ENCODE results near the gene BCAP31.
"Not testable (repeated sequence)": the region's sequence is repeated elsewhere in the genome, so short reads cannot be mapped to it uniquely, and the experiment has no call there.

BCAP31 gene

GRCh38 chrX:153708415-153708814 lies 15.8 kb downstream of the BCAP31 start:
- no peak for DNase-seq (ENCODE audit: low read depth)

- no peak for DNase-seq (ENCODE audit: low read depth)
Observed at GRCh38 chrX:153707406-153707805, 16.8 kb downstream of the BCAP31 start.

DNA sequence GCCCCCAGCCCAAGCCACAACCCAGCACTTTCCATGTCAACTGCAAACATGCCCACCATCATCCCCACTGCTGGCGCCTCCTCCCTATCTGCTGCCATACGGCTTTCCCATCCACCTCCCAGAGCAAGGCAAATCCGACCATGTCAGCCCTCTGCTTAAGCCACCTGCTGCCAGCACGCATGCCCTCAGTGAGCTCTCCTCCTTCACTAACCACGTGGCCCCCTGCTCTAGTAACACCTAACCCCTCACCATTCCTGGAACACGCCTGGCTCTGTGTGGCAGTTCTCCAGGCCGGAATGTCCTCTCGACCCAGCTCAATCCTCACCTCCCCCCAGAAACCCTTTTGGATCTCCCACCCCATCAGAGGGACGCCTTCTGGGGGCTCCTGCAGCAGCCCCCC lies 17.4 kb downstream of the BCAP31 start:
- no peak for DNase-seq (ENCODE audit: low read depth)

GRCh38 chrX:153705403-153706060 lies 18.7 kb downstream of the BCAP31 start:
- not testable (repeated sequence) for DNase-seq (ENCODE audit: low read depth)

DNA sequence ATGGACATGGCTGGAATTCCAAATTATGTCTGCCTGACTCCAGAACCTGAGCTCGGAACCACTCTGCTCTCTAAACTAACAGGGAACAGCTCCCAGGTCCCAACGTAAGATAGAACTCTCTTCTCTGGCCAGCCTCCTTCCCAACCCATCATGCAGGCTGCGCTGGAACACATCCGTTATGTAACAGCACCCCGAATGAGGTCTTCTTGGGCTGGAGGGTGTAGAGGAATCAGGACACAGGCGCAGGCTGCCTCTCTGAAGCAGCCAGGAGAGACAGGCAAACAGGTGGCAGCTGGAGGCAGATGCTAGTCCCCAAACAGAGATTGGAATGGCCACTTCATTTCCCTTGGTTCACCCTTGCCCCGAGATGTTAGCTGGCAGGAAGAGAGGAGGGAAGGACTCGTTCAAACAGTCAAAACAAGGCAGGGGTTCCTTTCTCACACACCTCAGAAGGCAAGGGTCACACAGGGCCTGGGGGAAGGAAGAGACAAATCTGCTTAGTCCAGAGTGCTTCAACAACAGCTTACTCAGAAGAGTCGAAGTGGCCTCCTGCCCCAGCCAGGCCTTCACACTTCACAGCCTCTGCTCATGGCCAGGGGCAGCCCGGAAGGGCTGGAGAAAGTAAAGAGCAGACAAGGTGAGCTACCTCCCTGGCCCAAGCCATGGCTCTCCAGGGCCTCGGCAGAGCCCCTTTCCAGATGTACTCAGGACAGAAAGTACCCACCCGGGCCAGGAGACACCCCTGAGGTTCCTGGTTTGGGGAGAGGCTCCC lies 19.4 kb downstream of the BCAP31 start:
- not testable (repeated sequence) for DNase-seq (ENCODE audit: low read depth)

- no peak for DNase-seq (ENCODE audit: low read depth)
Observed at GRCh38 chrX:153704021-153704526, 20.1 kb downstream of the BCAP31 start.

DNA sequence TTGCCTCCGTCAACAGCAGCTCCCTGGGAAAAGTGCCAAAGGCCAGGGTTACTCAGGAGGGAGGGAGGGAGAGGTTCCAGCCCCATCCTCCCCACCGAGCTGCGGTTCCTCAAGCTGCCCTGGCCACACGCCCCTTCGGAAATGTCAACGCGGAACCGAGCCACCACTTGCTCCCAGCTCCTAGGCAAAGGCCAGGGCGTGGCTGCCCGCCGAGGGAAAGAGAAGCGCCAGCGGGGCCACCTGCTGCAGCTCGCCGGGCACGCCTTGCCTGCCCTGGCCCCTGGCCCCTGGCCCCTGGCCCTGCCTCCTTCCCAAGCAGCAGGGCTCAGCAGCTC lies 21.2 kb downstream of the BCAP31 start:
- DNase-seq (ENCODE audit: low read depth): no peak

DNA sequence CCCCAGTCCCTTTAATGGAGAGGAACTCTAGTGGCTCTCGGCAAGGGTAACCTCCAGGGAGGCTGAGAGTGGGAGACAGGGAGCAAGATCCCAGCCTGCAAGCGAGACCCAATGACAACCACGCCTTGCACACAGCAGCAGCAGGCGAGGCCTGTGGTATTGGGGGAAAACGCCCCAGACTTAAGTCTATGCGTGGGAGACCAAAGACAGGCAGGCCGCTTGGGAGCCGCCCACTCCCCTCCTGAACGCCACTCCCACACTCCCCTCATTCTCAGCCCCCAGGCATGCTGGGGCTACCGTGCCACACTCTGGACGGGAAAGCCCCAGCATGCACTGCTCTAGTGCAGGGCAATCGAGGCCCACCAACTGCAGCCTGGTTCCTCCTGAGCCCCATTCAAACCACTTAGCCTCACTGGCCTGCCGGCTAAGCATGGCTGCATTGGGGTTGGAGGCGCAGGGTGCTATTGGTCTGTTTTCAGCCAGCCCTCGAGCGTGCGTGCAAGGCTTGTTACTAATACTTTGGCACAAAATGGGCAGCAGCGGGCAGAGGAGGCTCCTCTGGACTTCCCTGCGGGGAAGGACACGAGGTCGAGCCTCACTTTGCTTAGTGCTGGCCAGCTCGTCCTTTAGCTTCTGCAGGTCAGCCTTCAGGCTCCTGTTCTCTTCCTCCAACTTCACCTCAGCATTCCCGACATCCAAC lies 21.7 kb downstream of the BCAP31 start:
- DNase-seq (ENCODE audit: low read depth): no peak

DNA sequence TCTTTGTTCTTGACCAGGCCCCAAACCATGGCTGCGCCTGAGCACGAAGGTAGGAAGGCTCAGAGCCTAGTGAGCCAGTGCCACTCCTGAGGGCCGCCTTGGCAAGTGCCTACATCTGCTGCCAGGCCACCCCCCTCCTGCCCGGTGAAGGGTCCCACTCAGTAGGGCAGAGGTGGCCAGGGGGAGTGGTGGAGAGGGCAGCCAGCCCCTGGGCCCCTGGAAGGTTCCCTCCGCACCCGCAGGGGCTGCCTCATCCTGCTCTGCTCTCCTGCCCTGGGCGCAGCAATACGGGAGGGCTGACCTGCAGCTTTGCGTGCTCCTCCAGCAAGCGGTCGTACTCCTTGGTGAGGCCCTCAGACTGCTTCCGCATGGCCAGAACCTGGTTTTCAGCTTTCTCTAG lies 22.5 kb downstream of the BCAP31 start:
- DNase-seq (ENCODE audit: low read depth): no peak

DNA sequence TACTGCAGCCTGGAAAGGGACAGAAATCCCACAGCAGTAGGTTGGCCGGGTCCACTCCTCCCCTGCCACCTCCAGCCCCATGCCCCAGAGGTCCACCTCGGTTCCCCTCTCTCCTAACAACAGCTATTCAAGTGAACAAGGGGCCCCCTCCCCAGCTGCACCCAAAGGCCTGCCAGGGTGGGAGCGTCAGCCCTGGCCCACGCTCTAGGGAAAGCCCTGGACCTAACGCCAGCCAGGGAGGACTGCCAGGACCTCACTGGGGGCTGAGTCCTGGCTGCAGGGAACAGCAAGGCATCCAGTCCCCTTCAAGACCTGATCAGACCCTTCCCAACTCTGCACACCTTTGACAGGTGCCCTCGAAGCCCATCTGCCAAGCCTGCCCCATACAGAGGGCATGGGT lies 23.2 kb downstream of the BCAP31 start:
- DNase-seq (ENCODE audit: low read depth): no peak

- DNase-seq (ENCODE audit: low read depth): no peak
Observed at GRCh38 chrX:153700376-153700945, 23.7 kb downstream of the BCAP31 start.

DNA sequence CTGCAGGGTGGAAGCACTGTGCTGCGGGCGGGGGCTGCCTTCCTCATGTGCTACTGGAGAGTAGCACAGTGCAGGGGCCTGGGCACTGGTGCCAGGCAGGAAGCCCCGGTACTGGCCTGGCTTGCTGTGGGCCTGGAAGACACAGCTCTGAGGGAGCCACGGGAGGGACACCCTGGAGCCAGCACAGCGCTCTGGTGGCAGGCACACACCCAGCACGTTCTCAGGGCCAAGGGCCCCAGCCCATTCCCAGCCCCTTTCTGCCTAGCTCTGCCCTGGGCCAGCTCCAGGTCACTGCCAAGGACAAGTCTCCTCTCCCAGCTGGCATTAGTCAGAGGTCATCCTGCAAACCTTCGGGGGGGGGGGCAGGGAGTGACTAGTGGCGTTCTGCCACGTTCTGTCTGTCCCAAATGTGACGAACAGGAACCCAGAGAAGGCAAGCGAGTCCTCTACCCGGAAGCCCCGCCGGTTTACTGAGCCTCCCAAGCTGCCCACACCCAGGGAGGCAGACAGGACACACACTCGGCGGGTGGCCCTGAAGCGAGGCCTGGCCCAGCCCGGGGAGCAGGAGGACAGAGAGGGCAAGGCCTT lies 24.3 kb downstream of the BCAP31 start:
- not testable (repeated sequence) for DNase-seq (ENCODE audit: low read depth)

DNA sequence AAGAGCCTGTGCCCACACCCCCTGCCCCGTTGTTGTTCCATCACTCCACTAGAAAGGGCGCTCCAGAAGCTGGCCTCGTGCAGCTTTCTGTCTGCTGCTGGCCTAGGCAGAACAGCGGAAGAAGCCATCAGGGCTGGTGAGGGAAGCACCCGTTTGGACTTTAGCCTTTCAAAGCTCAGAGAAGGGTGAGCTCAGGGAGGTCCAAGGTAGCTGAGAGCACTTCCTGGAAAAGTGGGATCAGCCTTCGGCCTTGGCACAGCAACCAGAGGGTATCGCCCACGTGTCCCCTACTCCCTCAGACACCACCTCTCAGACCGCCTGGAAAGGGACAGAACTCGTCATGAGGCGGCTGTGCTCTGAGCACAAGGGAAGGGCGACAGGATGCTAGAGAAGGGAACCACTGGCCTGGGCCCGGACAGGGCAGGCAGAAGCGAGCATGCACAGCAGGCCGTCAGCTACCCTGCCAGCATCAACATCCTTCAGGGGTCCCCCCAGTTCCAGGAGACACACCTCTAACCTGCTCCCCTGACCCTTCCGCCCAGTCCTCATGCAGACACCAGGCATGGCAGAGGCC lies 24.9 kb downstream of the BCAP31 start:
- not testable (repeated sequence) for DNase-seq (ENCODE audit: low read depth)

DNA sequence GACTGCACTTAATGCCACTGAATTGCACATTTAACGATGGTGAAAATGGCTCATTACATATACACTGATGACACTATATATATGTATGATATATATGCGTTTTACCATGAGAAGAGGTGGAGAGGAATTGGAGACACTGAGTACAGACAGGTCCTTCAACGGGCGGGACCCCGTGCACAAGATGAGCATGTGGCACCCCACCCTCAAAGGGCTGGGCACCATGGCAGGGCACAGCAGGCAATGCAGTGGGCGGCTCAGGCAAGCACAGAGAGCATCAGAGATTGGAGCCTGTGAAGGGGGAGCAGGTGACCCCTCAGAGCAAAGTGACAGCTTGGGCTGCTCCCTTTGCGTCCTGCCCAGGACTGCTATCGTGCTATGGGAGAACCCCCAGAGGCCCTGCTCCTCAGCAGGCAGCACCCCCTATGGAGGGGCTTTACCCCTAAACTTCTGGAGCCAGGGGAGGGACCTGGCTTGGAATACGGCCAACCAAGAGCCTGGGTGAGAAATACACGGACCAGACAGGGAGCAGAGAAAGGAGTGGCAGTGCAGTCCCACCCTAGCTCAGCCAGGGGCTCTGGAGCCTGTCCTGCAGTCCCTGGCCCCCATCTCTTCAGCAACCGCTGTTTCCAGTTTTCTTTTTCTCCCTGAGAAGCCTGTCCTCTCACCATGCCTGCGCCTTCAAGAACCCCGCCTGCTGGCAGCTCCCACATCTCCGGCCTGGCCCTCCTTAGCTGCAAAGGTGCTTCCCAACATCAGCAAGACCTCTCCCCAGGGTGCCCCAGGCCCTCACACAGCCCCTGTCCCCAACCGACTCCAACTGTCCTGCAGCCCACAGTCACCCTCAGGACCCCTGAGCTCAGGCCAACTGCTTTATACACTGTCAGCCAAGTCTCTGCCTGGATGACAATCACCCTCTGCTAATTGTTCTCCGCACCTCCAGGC lies 26.0 kb downstream of the BCAP31 start:
- no peak for DNase-seq (ENCODE audit: low read depth)

- not testable (repeated sequence) for DNase-seq (ENCODE audit: low read depth)
Observed at GRCh38 chrX:153696986-153697722, 27.0 kb downstream of the BCAP31 start.

DNA sequence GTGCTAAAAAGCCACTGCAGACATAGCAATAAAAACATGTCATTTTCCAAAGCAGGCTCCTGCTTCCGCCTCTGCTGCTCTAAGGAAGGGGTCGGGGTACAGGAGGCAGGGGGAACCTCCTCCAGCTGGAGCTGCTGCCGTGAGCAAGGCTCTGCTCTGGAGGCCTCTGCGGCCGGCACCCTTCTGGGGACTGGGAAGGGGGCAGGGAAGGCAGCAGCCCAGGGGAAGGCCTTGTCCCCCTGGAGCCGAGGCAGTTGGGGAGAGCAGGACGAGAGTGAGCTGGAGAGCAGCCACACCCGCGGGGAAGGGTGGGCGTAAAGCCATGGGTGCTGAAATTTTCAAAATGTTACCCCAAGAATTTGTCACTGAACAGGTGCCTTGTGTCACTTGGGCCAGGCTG lies 27.6 kb downstream of the BCAP31 start:
- not testable (repeated sequence) for DNase-seq (ENCODE audit: low read depth)

DNA sequence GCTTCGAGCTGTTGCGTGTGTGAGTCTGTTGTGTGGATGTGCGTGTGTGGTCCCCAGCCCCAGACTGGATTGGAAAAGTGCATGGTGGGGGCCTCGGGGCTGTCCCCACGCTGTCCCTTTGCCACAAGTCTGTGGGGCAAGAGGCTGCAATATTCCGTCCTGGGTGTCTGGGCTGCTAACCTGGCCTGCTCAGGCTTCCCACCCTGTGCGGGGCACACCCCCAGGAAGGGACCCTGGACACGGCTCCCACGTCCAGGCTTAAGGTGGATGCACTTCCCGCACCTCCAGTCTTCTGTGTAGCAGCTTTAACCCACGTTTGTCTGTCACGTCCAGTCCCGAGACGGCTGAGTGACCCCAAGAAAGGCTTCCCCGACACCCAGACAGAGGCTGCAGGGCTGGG lies 28.1 kb downstream of the BCAP31 start:
- no peak for DNase-seq (ENCODE audit: low read depth)

- DNase-seq (ENCODE audit: low read depth): no peak
Observed at GRCh38 chrX:153694687-153695270, 29.4 kb downstream of the BCAP31 start.

DNA sequence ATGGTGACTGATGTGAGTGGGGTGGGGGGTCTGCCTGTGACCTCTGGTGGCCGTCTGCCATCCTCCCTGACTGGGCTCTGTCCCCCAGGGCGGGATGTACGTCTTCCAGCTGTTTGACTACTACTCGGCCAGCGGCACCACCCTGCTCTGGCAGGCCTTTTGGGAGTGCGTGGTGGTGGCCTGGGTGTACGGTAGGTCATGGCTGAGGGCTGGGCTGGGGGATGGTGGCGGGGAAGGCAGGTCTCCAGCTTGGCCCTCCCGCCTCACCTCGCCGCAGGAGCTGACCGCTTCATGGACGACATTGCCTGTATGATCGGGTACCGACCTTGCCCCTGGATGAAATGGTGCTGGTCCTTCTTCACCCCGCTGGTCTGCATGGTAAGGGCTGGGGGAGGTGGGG lies 29.9 kb downstream of the BCAP31 start:
- DNase-seq (ENCODE audit: low read depth): not testable (repeated sequence)
